SH-SY5Y (cell line): ENCODE measurements around the gene SMLR1.

Experiments
- GATA2 ChIP-seq: IDR thresholded peaks from 2 replicates; pipeline ENCODE4 v1.6.1; 2011; ENCODE audit warnings: mild to moderate bottlenecking, low read depth, low read length
- GATA3 ChIP-seq: IDR thresholded peaks from 2 replicates; pipeline ENCODE4 v1.6.1; 2011; ENCODE audit warnings: low read depth, mild to moderate bottlenecking, low read length, moderate library complexity

DNA sequence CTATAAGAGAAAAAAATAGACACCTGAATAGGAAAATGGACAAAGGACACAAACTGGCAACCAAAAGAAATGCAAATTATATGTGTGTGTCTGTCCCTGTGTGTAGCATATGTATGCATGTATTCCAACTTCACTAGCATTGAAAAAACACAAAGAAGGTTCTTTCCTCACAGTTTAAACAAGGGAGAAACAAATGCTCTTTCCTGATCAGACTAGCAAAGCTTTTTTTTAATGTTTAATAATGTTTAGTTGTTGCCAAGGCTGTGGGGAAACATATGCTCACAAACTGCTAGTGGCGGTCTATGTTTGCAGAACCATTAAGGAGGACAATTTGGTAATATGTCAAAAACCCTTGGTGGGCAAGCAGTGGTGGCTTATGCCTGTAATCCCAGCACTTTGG is 22.4 kb downstream of the SMLR1 start:
- TF ChIP-seq GATA3 (no peak), GATA2 (no peak)
